ENCODE results near the gene PRKAG3. TPM values are rescaled to one million over a fixed set of nuclear protein-coding genes. Genes with fewer than 3 reads are reported as not detected.

PRKAG3 gene
- total and polyA plus RNA-seq, 2 experiments from 2014 or later = not detected

GRCh38 chr2:218814540-218815243 is 16.9 kb downstream of the PRKAG3 start:
- H3K4me2 ChIP-seq = no peak overlapping the region
- H4K20me1 ChIP-seq (replicated peaks; ENCODE audit: insufficient read depth) = no peaks in the 10 kb centered on the region
- no peak overlapping the region for H3K4me3 ChIP-seq
- H2AFZ ChIP-seq = no peak overlapping the region
- Mint-ChIP-seq H3K4me3 (no peak overlapping the region), H3K36me3 (ENCODE audit: low read depth) (no peaks in the 10 kb centered on the region), H3K27ac (no peak overlapping the region), H3K27me3 (ENCODE audit: insufficient read depth, low read depth, poor library complexity) (peaks cover 2% of the 10 kb centered on the region), H3K4me1 (no peaks in the 10 kb centered on the region), H3K9me3 (no peaks in the 10 kb centered on the region)
- no peaks in the 10 kb centered on the region for H3K36me3 ChIP-seq (ENCODE audit: insufficient read depth)
- no peaks in the 10 kb centered on the region for H3K4me1 ChIP-seq (ENCODE audit: insufficient read depth)
- no peaks in the 10 kb centered on the region for H3F3A ChIP-seq (replicated peaks; ENCODE audit: low read depth)
- no peak for TF ChIP-seq ZNF114 (CRISPR knock-in tag; IDR thresholded peaks at IDR 0.05)
- no peak for TF ChIP-seq REST (IDR thresholded peaks at IDR 0.05; ENCODE audit: unreplicated experiment)
- no peak for TF ChIP-seq NANOG (IDR thresholded peaks at IDR 0.05; ENCODE audit: borderline replicate concordance)
- TF ChIP-seq EZH2phosphoT487 (IDR thresholded peaks at IDR 0.05; ENCODE audit: unreplicated experiment) = no peak
- no peak for TF ChIP-seq ZNF462 (CRISPR knock-in tag; IDR thresholded peaks at IDR 0.05)
- no peak for TF ChIP-seq EZH2 (IDR thresholded peaks at IDR 0.05; ENCODE audit: low read depth, unreplicated experiment)
- TF ChIP-seq STAT1 (IDR thresholded peaks at IDR 0.05; ENCODE audit: unreplicated experiment) = no peak
- TF ChIP-seq ZNF331 (CRISPR knock-in tag; IDR thresholded peaks at IDR 0.05; ENCODE audit: low read depth) = no peak
- TF ChIP-seq CREB1 (CRISPR knock-in tag; IDR thresholded peaks at IDR 0.05; ENCODE audit: low read depth) = no peak
- TF ChIP-seq CTCF (conservative IDR thresholded peaks at IDR 0.05; ENCODE audit: low read depth in 2 of 2) = no peak
- TF ChIP-seq JUNB (IDR thresholded peaks at IDR 0.05; ENCODE audit: unreplicated experiment) = no peak
- no peak for TF ChIP-seq ETS1 (IDR thresholded peaks at IDR 0.05)
- TF ChIP-seq POLR2AphosphoS5 (IDR thresholded peaks at IDR 0.05; ENCODE audit: low read depth) = no peak
- H3K79me2 ChIP-seq (replicated peaks; ENCODE audit: insufficient read depth) = no peaks in the 10 kb centered on the region
- DNase-seq (ENCODE audit: low spot score) (no peak), ATAC-seq (no peak)
- no peaks in the 10 kb centered on the region for H3K27me3 ChIP-seq (ENCODE audit: insufficient read depth)
- no peaks in the 10 kb centered on the region for H3K9me2 ChIP-seq (ENCODE audit: insufficient read depth)
- H3K27ac ChIP-seq (ENCODE audit: low read depth) = no peak overlapping the region
